K562 (cell line): ENCODE data around the gene DNASE2. TPM values are rescaled to one million over a fixed set of nuclear protein-coding genes. Genes with fewer than 3 reads are reported as not detected.
A peak's percentile ranks its signal among the peaks of the same experiment; 100 is the strongest.

ENCODE experiments used
- ARID1B ChIP-seq: fragments of 450-650 bp; IDR thresholded peaks from 2 replicates; pipeline ENCODE4 v1.6.1; 2016; ENCODE audit warnings: antibody characterized with exemption, mild to moderate bottlenecking, inconsistent platforms
- BMI1 ChIP-seq: fragments of 150-350 bp; IDR thresholded peaks from 2 replicates; pipeline ENCODE4 v1.6.1; 2014; ENCODE audit warnings: low read length
- CEBPG ChIP-seq, 3 experiments: fragments of 200-800 bp in 1 of 3; sonication (Bioruptor generic) in 1 of 3; sonication (generic) in 1 of 3; formaldehyde crosslinking in 1 of 3; IDR thresholded peaks in 2 of 3; conservative IDR thresholded peaks in 1 of 3; 2 replicates each; pipeline versions ENCODE4 v1.6.1 to v1.8.0; 2016 to 2022; ENCODE audit warnings: missing compliant biosample characterization in 2 of 3, missing genetic modification characterization in 2 of 3, mild to moderate bottlenecking in 1 of 3, missing genetic modification reagents in 1 of 3
- CTBP1 ChIP-seq: fragments of 450-650 bp; IDR thresholded peaks from 2 replicates; pipeline ENCODE4 v1.6.1; 2016; ENCODE audit warnings: borderline replicate concordance
- CXXC5 ChIP-seq: fragments of 250-450 bp; sonication (Bioruptor Pico); IDR thresholded peaks from 2 replicates; pipeline ENCODE4 v1.8.0; 2022; ENCODE audit warnings: inconsistent platforms, mild to moderate bottlenecking, moderate library complexity
- DPF2 ChIP-seq: fragments of 450-650 bp; IDR thresholded peaks from 2 replicates; pipeline ENCODE4 v1.6.1; 2016
- ETV6 ChIP-seq, 3 experiments: fragments of 150-350 bp in 1 of 3; sonication (generic) in 1 of 3; formaldehyde crosslinking in 1 of 3; IDR thresholded peaks; 2 replicates each; pipeline versions ENCODE4 v1.6.1 to v1.8.0; 2014 to 2022; ENCODE audit warnings: borderline replicate concordance in 2 of 3, low read depth in 2 of 3, antibody characterized with exemption in 1 of 3, low read length in 1 of 3, mild to moderate bottlenecking in 1 of 3, missing genetic modification reagents in 1 of 3
- FOXK2 ChIP-seq, 2 experiments: fragments of 450-650 bp; IDR thresholded peaks in 1 of 2; conservative IDR thresholded peaks in 1 of 2; 2 replicates each; pipeline ENCODE4 v1.6.1; 2016; ENCODE audit warnings: low read depth in 2 of 2, mild to moderate bottlenecking in 1 of 2
- GTF2F1 ChIP-seq: IDR thresholded peaks from 2 replicates; pipeline ENCODE4 v1.6.1; 2011; ENCODE audit warnings: low read depth, low read length, improper control_type of control experiment
- HDAC1 ChIP-seq, 2 experiments: fragments of 450-650 bp; IDR thresholded peaks; 2 replicates each; pipeline ENCODE4 v1.6.1; 2016 to 2017; ENCODE audit warnings: inconsistent platforms in 1 of 2, mild to moderate bottlenecking in 1 of 2, moderate library complexity in 1 of 2
- MTA1 ChIP-seq: fragments of 450-650 bp; IDR thresholded peaks from 2 replicates; pipeline ENCODE4 v1.6.1; 2017; ENCODE audit warnings: borderline replicate concordance
- SMARCB1 ChIP-seq: IDR thresholded peaks from 2 replicates; pipeline ENCODE4 v1.6.1; 2011; ENCODE audit warnings: improper control_type of control experiment, low read depth; ENCODE audit not compliant: insufficient read length
- polyA plus RNA-seq, 8 experiments: library from polyadenylated mRNA; depleted of rRNA in 4 of 8; stranded (reverse) in 5 of 8; unstranded in 3 of 8; fragments of >200 nt; fragmentation: Nextera tagmentation in 2 of 8; fragmentation: Illumina TruSeq in 1 of 8; extraction: Ambion mirVana in 2 of 8; extraction: Trizol in 1 of 8; gene quantifications; 2 replicates each; pipeline versions ENCODE4 v1.2.1 to v1.2.3, GENCODE V29; 2011 to 2014; ENCODE audit warnings: inconsistent platforms in 1 of 8, missing spikeins in 1 of 8
- total RNA-seq, 7 experiments: library from RNA; depleted of rRNA in 6 of 7; stranded (reverse); fragments of >200 nt in 6 of 7; fragmentation: Illumina TruSeq in 2 of 7; extraction: Trizol in 2 of 7; gene quantifications; 2 replicates each; pipeline versions ENCODE4 v1.2.1 to v1.2.3, GENCODE V29; 2011 to 2021; ENCODE audit warnings: low replicate concordance in 1 of 7
- TF ChIP-seq, protein P1 (sequence below): fragments of 450-650 bp; IDR thresholded peaks from 2 replicates; pipeline ENCODE4 v1.6.1; 2016; ENCODE audit warnings: low read depth, mild to moderate bottlenecking, moderate library complexity
- TF ChIP-seq, protein P2 (sequence below): fragments of 450-650 bp; IDR thresholded peaks from 2 replicates; pipeline ENCODE4 v1.6.1; 2016; ENCODE audit warnings: mild to moderate bottlenecking, moderate library complexity
- TF ChIP-seq, protein P3 (sequence below): fragments of 450-650 bp; IDR thresholded peaks from 2 replicates; pipeline ENCODE4 v1.6.1; 2016; ENCODE audit warnings: antibody characterized with exemption

DNASE2 gene
- total and polyA plus RNA-seq, 9 of the 15 experiments (the other 6 are each of a cell fraction or from before 2014, with no cell fraction given) = 4.4 to 27.0 (median 20.2) TPM

DNA sequence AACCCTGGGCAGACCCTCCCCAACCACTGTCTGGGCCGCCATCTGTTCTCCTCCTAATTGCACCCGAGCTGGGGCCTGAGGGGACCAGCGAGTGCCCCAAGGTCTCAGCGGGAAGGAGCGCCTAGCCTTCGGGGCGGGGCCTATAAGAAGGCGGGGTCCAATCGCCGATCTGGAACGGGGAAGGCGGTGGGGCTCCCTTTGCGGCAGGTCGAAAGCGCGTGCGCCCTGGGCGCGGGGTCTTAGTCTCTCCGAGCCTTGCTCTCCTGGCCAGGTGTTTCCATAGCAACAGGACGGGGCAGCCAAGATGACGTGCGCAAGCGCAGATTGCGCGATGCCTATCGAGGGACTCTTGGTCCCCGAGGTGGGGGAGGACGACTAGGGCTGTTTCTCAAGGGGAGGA, 40.2 kb downstream of the DNASE2 start (continued):
- peak; percentile 48 for TF ChIP-seq CTBP1
- TF ChIP-seq BMI1 = peak; percentile 64; the same call in 1 of the 2 replicates
- no peak for TF ChIP-seq FOXK2 (conservative IDR thresholded peaks at IDR 0.05 in 1 of 2, IDR thresholded peaks at IDR 0.05 in 1 of 2; ENCODE audit: low read depth in 2 of 2)
- no peak for TF ChIP-seq CEBPG (CRISPR knock-in tag; IDR thresholded peaks at IDR 0.05)
- TF ChIP-seq CEBPG (tag; conservative IDR thresholded peaks at IDR 0.05 in 1 of 2, IDR thresholded peaks at IDR 0.05 in 1 of 2) = no peak
- TF ChIP-seq SMARCB1 = no peak
- TF ChIP-seq ETV6 (IDR thresholded peaks at IDR 0.05; ENCODE audit: borderline replicate concordance in 1 of 2, low read depth in 2 of 2, low read length in 1 of 2) = no peak
- TF ChIP-seq ETV6 (CRISPR knock-in tag; IDR thresholded peaks at IDR 0.05; ENCODE audit: borderline replicate concordance) = no peak
- TF ChIP-seq, protein P1, sequence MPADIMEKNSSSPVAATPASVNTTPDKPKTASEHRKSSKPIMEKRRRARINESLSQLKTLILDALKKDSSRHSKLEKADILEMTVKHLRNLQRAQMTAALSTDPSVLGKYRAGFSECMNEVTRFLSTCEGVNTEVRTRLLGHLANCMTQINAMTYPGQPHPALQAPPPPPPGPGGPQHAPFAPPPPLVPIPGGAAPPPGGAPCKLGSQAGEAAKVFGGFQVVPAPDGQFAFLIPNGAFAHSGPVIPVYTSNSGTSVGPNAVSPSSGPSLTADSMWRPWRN = no peak
- TF ChIP-seq GTF2F1 = no peak
- TF ChIP-seq, protein P2, sequence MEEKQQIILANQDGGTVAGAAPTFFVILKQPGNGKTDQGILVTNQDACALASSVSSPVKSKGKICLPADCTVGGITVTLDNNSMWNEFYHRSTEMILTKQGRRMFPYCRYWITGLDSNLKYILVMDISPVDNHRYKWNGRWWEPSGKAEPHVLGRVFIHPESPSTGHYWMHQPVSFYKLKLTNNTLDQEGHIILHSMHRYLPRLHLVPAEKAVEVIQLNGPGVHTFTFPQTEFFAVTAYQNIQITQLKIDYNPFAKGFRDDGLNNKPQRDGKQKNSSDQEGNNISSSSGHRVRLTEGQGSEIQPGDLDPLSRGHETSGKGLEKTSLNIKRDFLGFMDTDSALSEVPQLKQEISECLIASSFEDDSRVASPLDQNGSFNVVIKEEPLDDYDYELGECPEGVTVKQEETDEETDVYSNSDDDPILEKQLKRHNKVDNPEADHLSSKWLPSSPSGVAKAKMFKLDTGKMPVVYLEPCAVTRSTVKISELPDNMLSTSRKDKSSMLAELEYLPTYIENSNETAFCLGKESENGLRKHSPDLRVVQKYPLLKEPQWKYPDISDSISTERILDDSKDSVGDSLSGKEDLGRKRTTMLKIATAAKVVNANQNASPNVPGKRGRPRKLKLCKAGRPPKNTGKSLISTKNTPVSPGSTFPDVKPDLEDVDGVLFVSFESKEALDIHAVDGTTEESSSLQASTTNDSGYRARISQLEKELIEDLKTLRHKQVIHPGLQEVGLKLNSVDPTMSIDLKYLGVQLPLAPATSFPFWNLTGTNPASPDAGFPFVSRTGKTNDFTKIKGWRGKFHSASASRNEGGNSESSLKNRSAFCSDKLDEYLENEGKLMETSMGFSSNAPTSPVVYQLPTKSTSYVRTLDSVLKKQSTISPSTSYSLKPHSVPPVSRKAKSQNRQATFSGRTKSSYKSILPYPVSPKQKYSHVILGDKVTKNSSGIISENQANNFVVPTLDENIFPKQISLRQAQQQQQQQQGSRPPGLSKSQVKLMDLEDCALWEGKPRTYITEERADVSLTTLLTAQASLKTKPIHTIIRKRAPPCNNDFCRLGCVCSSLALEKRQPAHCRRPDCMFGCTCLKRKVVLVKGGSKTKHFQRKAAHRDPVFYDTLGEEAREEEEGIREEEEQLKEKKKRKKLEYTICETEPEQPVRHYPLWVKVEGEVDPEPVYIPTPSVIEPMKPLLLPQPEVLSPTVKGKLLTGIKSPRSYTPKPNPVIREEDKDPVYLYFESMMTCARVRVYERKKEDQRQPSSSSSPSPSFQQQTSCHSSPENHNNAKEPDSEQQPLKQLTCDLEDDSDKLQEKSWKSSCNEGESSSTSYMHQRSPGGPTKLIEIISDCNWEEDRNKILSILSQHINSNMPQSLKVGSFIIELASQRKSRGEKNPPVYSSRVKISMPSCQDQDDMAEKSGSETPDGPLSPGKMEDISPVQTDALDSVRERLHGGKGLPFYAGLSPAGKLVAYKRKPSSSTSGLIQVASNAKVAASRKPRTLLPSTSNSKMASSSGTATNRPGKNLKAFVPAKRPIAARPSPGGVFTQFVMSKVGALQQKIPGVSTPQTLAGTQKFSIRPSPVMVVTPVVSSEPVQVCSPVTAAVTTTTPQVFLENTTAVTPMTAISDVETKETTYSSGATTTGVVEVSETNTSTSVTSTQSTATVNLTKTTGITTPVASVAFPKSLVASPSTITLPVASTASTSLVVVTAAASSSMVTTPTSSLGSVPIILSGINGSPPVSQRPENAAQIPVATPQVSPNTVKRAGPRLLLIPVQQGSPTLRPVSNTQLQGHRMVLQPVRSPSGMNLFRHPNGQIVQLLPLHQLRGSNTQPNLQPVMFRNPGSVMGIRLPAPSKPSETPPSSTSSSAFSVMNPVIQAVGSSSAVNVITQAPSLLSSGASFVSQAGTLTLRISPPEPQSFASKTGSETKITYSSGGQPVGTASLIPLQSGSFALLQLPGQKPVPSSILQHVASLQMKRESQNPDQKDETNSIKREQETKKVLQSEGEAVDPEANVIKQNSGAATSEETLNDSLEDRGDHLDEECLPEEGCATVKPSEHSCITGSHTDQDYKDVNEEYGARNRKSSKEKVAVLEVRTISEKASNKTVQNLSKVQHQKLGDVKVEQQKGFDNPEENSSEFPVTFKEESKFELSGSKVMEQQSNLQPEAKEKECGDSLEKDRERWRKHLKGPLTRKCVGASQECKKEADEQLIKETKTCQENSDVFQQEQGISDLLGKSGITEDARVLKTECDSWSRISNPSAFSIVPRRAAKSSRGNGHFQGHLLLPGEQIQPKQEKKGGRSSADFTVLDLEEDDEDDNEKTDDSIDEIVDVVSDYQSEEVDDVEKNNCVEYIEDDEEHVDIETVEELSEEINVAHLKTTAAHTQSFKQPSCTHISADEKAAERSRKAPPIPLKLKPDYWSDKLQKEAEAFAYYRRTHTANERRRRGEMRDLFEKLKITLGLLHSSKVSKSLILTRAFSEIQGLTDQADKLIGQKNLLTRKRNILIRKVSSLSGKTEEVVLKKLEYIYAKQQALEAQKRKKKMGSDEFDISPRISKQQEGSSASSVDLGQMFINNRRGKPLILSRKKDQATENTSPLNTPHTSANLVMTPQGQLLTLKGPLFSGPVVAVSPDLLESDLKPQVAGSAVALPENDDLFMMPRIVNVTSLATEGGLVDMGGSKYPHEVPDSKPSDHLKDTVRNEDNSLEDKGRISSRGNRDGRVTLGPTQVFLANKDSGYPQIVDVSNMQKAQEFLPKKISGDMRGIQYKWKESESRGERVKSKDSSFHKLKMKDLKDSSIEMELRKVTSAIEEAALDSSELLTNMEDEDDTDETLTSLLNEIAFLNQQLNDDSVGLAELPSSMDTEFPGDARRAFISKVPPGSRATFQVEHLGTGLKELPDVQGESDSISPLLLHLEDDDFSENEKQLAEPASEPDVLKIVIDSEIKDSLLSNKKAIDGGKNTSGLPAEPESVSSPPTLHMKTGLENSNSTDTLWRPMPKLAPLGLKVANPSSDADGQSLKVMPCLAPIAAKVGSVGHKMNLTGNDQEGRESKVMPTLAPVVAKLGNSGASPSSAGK = no peak
- 0 out of 2 replicates have a peak, but pooled peaks have one; percentile 17 for TF ChIP-seq DPF2
- peak in 1 of 2 experiments; percentile 48; a peak in 2 of 4 replicates for TF ChIP-seq HDAC1 (IDR thresholded peaks at IDR 0.05)
- TF ChIP-seq CXXC5 (CRISPR knock-in tag) = peak; percentile 58
- TF ChIP-seq, protein P3, sequence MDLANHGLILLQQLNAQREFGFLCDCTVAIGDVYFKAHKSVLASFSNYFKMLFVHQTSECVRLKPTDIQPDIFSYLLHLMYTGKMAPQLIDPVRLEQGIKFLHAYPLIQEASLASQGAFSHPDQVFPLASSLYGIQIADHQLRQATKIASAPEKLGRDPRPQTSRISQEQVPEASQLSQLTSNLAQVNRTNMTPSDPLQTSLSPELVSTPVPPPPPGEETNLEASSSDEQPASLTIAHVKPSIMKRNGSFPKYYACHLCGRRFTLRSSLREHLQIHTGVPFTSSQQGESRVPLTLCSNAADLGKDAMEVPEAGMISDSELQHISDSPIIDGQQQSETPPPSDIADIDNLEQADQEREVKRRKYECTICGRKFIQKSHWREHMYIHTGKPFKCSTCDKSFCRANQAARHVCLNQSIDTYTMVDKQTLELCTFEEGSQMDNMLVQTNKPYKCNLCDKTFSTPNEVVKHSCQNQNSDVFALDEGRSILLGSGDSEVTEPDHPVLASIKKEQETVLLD = peak; percentile 47; the same call in 1 of the 2 replicates
- no peak for TF ChIP-seq ARID1B
- TF ChIP-seq MTA1 = no peak
